RKO (cell line): ENCODE data around the gene MRM3.
"Not testable (repeated sequence)": the region's sequence is repeated elsewhere in the genome, so short reads cannot be mapped to it uniquely, and the experiment has no call there.

ENCODE experiments used
- DNase-seq: peaks from one replicate; pipeline ENCODE4 v3.0.0-alpha.2; 2016; ENCODE audit warnings: low spot score

Gene MRM3

GRCh38 chr17:825216-825615 lies 43.1 kb downstream of the MRM3 start:
- DNase-seq = no peak

- DNase-seq = no peak
Measured at GRCh38 chr17:826778-827177, 44.6 kb downstream of the MRM3 start.

GRCh38 chr17:828761-829160 lies 46.6 kb downstream of the MRM3 start:
- no peak for DNase-seq

- DNase-seq = not testable (repeated sequence)
Measured at GRCh38 chr17:829614-830013, 47.5 kb downstream of the MRM3 start.

DNA sequence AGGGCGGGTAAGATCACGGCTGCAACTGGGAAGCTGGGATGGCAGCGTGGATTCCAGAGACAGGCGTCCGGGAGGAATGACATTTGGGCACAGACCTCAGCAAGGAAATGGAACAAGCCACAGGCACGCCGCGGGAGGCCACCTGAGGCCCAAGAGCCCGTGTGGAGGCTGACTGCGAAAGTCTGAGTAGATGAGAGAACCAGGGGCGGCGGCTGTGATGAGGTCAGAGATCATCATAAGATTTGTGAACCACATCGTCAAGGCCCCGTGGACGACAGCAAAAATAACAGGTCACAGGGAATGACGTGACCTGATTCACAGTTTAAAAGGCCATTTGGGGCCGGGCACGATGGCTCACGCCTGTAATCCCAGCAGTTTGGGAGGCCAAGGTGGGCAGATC lies 48.2 kb downstream of the MRM3 start:
- DNase-seq = no peak

GRCh38 chr17:830950-831349 lies 48.8 kb downstream of the MRM3 start:
- DNase-seq = no peak

DNA sequence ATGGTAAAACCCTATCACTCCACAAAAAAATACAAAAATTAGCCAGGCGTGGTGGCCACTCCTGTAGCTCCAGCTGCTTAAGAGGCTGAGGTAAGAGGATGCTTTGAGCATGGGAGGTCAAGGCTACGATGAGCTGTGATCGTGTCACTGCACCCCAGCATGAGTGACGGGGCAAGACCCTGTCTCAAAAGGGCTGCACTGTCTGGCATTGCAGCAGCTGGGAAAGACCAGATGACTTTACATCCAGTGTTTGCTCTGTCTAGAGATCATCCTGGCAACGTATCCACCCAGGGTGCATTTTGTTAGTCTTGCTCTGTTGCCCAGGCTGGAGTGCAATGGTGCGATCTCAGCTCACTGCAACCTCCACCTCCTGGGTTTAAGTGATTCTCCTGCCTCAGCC lies 52.0 kb downstream of the MRM3 start:
- DNase-seq = no peak

DNA sequence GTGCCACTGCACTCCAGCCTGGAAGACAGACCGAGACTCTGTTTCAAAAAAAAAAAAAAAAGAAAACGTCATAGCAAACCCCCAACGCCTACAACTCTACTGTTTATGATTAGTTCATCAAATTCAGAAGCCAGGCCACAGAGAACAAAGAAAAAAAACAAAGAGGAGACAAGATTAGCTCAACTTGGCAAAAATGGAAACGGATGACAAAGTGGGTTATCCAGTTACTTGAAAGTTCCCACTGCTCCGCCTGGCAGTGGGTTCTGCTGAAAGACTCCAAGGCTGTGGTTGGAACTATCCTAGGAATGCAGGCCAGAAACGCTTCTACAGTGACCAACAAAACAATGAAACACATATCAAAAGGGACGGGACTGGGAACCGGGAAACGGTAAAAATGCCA lies 53.1 kb downstream of the MRM3 start:
- no peak for DNase-seq

GRCh38 chr17:835721-836120 lies 53.6 kb downstream of the MRM3 start:
- DNase-seq = not testable (repeated sequence)

DNA sequence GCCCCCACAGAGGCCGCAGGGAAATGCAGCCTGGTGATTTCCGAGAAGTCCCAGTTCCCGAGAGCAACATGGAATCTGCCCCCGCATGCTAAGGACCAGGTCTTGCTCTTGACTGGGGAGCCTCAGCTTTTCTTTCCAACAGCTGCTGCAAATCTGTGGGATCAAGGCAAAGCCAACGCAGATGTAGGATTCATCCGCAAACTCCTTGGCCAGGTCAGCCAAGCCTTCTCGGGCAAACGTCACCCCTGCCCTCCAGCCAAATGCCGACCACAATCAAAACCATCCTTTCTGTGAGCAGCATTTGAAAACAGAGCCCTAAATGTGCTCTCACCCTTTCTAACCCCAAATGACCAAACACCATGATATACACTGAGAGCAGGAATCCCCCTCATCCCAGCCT lies 54.0 kb downstream of the MRM3 start:
- no peak for DNase-seq

DNA sequence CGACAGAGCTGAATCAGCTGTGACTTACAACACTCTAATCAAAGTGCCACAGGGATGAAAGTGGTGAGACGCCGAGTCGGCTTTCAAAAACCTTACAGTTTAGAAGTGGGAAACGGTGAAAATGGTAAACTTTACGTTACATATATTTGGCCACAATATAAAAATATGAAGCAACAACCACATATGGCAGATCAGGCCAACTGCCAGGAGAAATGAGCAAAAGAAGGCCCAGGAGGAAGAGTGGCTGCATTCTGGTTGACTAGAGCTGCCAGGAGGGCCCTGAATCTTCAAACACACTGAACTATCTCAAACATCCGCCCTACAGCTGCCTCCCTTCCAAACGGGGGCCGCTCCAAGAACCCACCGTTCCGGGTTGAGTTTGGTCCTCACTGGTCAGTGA lies 56.3 kb downstream of the MRM3 start:
- DNase-seq = no peak

DNA sequence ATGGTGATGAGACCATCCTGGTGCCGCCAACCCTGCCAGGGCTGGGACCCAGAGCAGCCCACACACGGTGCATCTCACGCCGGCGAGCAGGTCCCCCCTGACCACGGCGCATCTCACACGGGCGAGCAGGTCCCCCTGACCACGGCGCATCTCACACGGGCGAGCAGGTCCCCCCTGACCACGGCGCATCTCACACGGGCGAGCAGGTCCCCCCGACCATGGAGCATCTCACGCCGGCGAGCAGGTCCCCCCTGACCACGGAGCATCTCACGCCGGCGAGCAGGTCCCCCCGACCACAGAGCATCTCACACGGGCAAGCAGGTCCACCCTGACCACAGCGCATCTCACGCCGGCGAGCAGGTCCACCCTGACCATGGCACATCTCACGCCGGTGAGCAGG lies 59.2 kb downstream of the MRM3 start:
- DNase-seq = no peak
